Breast epithelium (tissue), 3 donors: Measurements from ENCODE around the gene PDE6C.

Experiments
- CTCF ChIP-seq, 3 donors: fragments of 450-650 bp; IDR thresholded peaks; one replicate each; pipeline ENCODE4 v1.5.1; 2016 to 2017; ENCODE audit warnings: antibody characterized with exemption in 3 of 3, mild to moderate bottlenecking in 3 of 3, moderate library complexity in 3 of 3
- POLR2A ChIP-seq: fragments of 450-650 bp; IDR thresholded peaks from one replicate; pipeline ENCODE4 v1.6.1; 2016; ENCODE audit warnings: antibody characterized with exemption, mild to moderate bottlenecking, moderate library complexity

DNA sequence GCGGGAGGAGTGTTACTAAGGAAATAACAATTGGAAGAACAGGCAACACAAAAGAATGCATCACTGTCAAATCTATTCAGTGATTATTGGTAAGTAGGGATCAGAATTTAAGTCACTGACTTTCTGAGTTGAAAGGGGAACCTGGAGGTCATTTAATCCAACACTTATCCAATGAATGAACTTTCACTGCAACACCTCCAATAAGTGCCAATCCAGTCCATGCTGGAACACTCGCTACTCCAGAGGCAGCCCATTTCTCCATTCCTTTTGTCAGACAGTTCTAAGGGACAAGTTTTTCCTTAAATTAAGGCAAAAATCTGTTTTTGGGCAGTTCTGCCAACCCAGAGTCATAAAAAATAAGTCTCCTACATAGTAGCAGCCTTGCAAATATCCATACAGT, 60.6 kb downstream of the PDE6C start:
- no peak for TF ChIP-seq POLR2A
- no peak for TF ChIP-seq CTCF (IDR thresholded peaks at IDR 0.05)
